NCI-H1105 treated with DMSO at 0.1 percent for 48 hours (cell line): Measurements from ENCODE around the gene AASDHPPT.

Experiments
- DNase-seq: peaks from one replicate; lab custom pipeline; 2025; lab: John Stamatoyannopoulos, UW

AASDHPPT gene

GRCh38 chr11:106086135-106086534 is 8.7 kb downstream of the AASDHPPT start:
- no peak for DNase-seq

- no peak for DNase-seq
Observed at GRCh38 chr11:106086850-106087249, 9.4 kb downstream of the AASDHPPT start.

DNA sequence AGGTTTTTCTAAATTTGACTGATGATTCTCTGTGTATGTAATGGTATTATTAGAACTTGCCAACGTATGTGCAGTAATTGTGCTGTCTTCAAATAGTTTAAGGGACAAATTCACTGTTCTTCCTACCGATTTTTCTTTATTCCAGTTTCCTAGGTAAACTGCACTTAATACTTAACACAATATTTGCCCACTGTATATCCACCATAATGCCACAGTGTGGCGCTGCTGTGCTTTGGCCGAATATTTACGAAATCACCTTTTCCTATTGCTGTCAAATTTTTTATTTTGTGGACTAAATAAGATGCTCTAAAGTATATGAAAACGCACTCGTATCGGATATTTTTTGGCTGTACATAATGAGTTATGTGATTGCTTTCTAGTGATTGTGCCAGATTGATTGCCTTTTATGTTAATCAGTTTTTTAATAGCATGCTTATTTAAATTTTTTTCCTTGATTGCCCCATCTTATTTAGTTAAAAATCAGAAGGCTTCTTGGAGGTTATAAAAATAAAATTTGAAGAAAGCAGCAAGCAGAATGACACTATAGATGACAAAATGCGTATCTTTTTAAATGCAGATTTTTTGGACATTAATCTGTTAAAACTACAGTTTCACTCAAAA is 10.5 kb downstream of the AASDHPPT start:
- DNase-seq: no peak

DNA sequence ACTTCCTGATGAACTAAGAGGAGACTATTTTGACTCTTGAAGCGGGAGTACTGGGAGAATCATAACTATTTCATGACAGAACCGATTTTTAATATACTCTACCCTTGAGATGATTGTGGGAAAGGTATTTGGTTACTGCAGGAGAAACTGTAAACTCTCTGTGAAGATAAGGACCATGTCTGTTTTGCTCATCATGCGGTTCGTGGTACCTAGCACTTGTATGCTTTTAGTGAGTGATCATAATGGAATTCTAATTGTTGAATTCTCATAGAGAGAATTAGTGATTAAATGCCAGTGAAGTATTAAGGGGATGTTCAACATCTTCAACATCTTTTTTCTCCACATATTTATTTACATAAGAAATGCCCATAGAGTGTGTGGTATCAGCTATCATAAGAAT is 11.4 kb downstream of the AASDHPPT start:
- DNase-seq: no peak

- DNase-seq: no peak
Observed at GRCh38 chr11:106091480-106092123, 14.1 kb downstream of the AASDHPPT start.

DNA sequence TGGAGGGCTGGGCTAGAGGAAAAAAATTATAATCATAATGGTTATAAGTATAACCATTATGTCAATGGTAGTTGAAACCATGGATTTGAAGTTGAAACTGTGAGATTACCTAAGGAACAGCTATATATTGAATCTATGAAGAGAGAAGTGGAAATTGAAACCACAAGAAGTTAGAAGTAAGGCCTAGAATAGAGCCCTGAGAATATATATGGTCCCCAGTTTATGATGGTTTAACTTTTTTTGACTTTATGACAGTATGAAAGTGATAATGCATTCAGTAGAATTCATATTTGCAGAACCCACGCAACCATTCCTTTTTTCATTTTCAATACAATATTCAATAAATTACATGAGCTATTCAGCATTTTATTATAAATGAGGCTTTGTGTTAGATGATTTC is 15.0 kb downstream of the AASDHPPT start:
- no peak for DNase-seq

DNA sequence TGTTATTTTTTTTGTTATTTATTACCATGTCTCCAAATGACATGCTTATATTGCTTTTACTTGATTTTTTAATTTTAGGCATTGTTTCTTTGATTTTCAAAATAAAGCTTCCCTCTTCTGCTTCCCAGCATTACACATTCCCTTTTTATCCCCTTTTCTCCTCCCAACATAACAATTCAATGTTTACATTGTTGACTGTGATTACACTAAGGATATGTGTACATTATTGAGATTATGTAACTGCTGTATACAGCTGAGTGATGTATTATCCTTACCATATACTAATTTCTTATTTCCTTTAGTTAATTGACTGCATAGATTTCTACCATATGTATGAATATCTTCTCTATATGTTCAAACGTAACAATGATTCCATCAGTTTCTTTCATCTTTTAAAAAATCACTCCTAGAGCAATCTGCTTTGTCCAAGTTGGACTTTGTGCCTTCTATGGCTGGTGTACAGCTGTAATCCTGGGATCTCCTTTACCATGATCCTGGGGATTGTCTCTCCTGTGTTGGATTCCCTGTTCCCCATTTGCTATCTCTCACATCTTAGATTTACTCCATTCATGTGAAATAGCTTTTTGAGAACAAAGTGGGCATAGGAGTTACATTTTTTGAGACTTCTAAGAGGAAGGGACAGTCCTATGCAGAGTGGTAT is 21.6 kb downstream of the AASDHPPT start:
- no peak for DNase-seq

DNA sequence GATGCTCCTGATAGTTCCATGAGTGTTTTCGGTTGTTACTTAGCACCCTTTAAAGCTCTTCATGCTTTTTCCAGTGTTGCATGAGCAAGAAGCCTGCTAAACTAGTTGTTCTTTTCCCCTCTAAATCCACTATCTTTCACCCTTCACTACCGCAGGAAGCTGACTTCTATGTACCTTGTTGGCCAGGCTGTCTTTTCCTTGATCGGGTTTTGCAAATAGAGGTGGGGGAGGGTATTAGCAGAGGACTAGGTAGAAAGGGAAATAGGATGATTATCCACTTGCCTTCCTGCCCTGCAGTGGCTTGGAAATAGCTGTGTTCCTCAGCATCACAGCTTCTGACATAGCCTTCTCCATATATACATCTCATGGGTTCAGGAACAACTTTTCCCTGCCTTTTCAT is 23.9 kb downstream of the AASDHPPT start:
- DNase-seq: no peak

- DNase-seq: no peak
Observed at GRCh38 chr11:106101819-106102218, 24.4 kb downstream of the AASDHPPT start.

DNA sequence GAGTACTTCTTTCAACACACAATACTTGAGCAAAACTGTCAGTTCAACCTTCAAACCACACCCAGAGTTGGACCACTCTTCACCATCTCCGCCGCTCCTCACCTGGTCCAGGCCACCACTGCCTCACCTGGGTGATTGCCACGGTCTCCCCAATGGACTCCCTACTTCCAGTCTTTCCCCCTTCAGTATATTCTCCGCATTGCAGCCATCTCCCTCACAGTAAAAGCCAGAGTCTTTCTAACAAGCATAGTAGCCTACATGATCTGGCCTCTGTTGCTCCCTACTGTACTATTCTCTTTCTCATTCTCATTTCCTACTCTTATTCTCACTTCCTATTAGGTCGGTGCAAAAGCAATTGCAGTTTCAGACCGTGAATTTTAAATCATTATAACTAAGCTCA is 28.5 kb downstream of the AASDHPPT start:
- no peak for DNase-seq

DNA sequence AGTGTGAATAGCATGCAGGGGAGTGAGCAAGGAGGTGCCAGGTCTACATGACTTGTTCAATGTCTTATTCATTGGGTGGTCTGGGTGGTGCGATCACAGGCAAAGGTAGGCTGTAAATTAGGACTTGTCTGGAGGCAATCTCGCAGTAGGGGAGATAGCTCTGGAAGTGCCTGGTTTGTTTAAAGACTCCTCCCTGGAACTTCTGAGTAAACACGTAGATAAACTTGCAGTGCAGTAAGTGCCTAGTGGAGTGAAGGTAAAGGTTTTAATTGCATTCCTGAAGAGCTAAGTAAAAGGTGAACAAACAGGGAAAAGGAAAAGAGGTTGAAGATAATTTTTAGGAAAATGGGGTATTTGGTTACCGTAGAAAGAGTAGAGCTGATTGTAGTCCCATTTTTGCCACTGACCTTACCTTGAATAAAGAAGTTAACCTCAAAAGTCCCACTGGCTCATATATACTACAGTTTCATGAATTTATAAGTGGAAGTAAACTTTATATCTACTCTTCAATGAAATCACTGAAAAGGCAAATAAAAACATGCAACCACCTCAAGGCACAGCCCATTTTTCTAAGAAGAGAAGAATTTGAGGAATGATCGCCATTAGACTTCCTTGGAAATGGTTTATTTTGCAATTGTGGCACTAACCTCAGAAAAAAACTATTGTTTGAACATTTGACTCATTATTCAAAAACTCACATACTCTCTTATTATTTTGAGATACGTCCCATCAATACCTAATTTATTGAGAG is 44.3 kb downstream of the AASDHPPT start:
- DNase-seq: no peak

GRCh38 chr11:106127604-106128003 is 50.1 kb downstream of the AASDHPPT start:
- DNase-seq: no peak

GRCh38 chr11:106128740-106129139 is 51.3 kb downstream of the AASDHPPT start:
- no peak for DNase-seq

- no peak for DNase-seq
Observed at GRCh38 chr11:106131998-106132397, 54.5 kb downstream of the AASDHPPT start.

DNA sequence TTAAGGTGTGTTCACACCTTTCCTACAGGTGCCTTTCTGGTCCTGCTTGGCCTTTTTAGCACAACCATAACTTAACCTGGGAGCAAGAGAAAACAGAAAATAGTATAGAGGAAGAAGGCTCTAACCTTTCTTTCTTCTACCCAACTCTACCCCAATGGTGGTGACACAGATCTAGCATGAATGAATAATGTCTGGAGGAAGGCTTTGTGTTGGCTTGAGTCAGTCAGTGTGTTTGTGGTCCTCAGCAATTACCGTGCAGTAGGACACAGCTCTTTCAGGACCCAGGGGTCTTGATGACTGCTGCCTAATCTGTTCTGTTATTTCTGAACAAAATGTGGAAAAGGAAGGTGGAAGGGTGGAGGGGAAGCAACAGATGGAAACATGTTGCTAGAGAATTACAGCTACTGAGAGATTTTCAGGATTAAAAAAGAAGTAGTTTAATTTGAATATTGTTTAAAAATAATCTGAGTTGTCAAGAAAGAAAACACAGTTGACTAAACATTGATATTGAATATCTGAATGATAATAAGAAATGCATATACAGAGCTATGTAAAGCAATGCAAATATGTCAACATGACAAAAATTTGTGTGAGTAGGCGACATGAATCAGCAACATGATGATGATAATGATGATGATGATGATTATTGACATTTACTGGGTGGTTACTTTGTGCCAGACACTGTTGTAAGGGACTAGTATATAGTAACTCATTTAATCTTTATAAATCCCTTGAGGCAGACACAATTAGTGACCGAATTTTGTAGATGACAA is 55.3 kb downstream of the AASDHPPT start:
- no peak for DNase-seq

DNA sequence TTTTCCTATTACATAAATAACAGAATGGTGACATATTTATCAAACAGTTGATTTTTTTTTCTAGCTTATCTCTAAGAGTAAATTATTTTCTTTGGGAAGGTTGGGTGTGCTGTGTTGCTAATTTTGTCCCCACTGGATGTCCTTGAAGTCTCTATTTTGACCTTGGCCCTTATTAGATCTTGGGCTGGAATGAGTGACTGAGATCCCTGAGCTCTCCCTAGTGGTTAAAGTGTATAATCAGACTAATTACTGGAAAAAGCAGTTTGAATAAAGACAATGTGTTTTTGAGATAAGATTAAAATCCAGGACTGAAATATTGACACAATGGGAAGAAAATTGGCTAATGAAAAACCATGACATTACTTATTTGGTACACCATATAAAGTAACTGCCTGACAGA is 56.1 kb downstream of the AASDHPPT start:
- no peak for DNase-seq

DNA sequence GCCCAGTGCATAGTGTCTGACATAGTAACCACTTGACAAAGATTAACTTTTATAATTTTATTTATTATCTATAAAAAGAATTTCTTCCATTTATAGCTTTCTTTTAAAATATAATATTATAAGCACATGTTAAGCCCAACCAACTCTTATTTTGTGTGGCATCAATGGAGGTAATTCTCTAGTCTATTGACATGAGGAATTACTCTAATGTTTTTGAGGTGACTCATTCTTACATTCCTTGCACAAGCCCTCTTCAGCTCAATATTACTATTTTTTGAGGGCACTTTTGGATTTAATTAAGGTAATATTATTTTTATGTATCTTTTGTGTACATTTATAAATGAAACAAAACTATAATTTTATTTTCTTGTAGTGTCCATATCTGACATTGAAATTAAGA is 59.6 kb downstream of the AASDHPPT start:
- DNase-seq: no peak

DNA sequence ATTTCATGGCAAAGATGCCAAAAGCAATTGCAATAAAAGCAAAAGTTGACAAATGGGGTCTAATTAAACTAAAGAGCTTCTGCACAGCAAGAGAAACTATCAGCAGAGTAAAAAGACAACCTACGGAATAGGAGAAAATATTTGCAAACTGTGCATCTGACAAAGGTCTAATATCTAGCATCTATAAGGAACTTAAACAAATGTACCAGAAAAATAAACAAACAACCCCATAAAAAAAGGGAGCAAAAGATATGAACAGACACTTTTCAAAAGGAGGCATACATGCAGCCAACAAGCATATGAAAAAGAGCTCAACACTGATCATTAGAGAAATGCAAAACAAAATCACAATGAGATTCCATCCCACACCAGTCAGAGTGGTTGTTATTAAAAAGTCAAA is 60.3 kb downstream of the AASDHPPT start:
- no peak for DNase-seq
